H1 (cell line): Measurements from ENCODE around the gene NPIPB6. TPM values are rescaled to one million over a fixed set of nuclear protein-coding genes. Genes with fewer than 3 reads are reported as not detected.

Experiments used
- CBX5 ChIP-seq: fragments of 300-800, 300-1000 bp; sonication (generic); IDR thresholded peaks from 2 replicates; pipeline ENCODE4 v1.7.1; 2016; ENCODE audit warnings: antibody characterized with exemption, low read length, low read depth
- CBX8 ChIP-seq: fragments of 300-800, 300-1000 bp; sonication (generic); IDR thresholded peaks from 2 replicates; pipeline ENCODE4 v1.7.1; 2016; ENCODE audit warnings: low read depth, low read length, borderline replicate concordance
- CHD1 ChIP-seq: IDR thresholded peaks from 2 replicates; pipeline ENCODE4 v1.6.1; 2012; ENCODE audit warnings: low read depth, low read length, improper control_type of control experiment
- CREB1 ChIP-seq: IDR thresholded peaks from 2 replicates; pipeline ENCODE4 v1.6.1; 2012; ENCODE audit warnings: inconsistent platforms
- KDM4A ChIP-seq: IDR thresholded peaks from one replicate; pipeline ENCODE4 v1.7.1; 2012; ENCODE audit warnings: low read depth, mild to moderate bottlenecking, moderate library complexity, low read length, inconsistent platforms; ENCODE audit not compliant: severe bottlenecking
- PHF8 ChIP-seq: fragments of 200-600 bp; sonication (generic); conservative IDR thresholded peaks from 2 replicates; pipeline ENCODE4 v1.7.1; 2012; ENCODE audit warnings: low read depth, mild to moderate bottlenecking, inconsistent platforms, low read length, moderate library complexity
- POLR2A ChIP-seq, 2 experiments: IDR thresholded peaks; 1 replicate in 1 of 2; 2 replicates in 1 of 2; pipeline ENCODE4 v1.6.1; 2011; ENCODE audit warnings: low read depth in 2 of 2, low read length in 2 of 2, mild to moderate bottlenecking in 2 of 2; ENCODE audit errors: control extremely low read depth in 1 of 2
- POLR2AphosphoS5 ChIP-seq: IDR thresholded peaks from 2 replicates; pipeline ENCODE4 v1.6.1; 2011; ENCODE audit warnings: low read depth, low read length
- TAF1 ChIP-seq: IDR thresholded peaks from 2 replicates; pipeline ENCODE4 v1.6.1; 2011; ENCODE audit warnings: mild to moderate bottlenecking, low read depth, low read length
- YY1 ChIP-seq: IDR thresholded peaks from 2 replicates; pipeline ENCODE4 v1.6.1; 2011; ENCODE audit warnings: low read depth, mild to moderate bottlenecking, low read length
- polyA plus RNA-seq, 7 experiments: library from polyadenylated mRNA; depleted of rRNA in 3 of 7; stranded (reverse) in 5 of 7; unstranded in 2 of 7; fragments of >200 nt in 5 of 7; fragments of 200-250 nt in 2 of 7; gene quantifications; 1 replicate in 5 of 7; 2 replicates in 1 of 7; 4 replicates in 1 of 7; pipeline versions ENCODE4 v1.2.1 to v1.2.3, GENCODE V29; 2011 to 2013; ENCODE audit warnings: missing spikeins in 2 of 7, mixed read lengths in 2 of 7
- total RNA-seq: library from RNA; stranded (reverse); fragmentation: NEBNext Ultra II Directional; extraction: Animal tissue kit (Norgen Biotek cat#: 25700); gene quantifications from 2 replicates; pipeline ENCODE4 v1.2.1, GENCODE V29; 2021
- TF ChIP-seq, protein P1 (sequence below): fragments of 300-600 bp; sonication (generic); IDR thresholded peaks from 2 replicates; pipeline ENCODE4 v1.7.1; 2012; ENCODE audit warnings: low read length, moderate library complexity, mild to moderate bottlenecking, inconsistent platforms; ENCODE audit not compliant: insufficient replicate concordance

The NPIPB6 gene
- total and polyA plus RNA-seq, 2 of the 8 experiments (the other 6 are each of a cell fraction or from before 2014, with no cell fraction given), result 0.83 to 1.9 TPM

DNA sequence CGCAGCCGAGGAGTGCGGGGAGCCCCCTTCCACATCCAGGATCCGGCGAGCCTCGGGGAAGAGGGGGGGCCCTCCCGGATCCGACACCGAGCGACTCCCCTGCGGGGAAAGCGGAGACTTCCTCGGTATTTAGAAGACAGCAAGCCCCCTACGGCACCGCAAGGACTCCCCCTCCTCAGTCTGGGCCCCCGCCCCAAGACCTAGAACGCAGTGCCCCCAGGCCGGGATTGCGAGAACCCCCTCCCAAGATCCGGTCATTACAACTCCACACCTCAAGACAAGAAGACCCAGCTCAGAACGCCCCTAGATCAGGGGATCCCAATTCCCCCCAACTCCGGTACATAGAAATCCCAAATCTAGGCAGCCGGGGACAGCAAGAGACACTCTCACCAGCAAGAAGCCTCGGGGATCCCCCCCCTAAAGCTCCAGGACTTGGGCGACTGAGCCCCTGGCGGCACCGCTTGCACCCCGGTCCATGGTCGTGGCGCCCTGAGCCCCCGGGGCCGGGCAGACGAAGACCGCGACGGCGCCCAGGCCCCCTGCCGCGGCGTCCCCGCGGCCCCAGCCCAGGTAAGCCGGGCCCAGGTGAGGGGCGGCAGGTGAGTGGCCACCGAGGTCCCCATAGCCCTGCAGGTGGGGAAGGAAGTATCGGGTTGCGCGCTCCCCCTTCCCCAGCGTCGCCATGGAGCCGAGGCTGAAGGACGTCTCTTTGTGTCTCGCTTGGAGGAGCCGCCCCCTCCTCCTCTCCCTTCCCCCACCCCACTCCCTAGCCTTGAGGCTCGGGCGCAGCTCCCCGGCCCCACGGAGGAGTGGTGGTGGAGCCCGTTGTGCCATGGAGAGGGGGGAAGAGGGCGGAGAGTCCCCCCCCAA is 70.3 kb downstream of the NPIPB6 start (continued):
- TF ChIP-seq, protein P1, sequence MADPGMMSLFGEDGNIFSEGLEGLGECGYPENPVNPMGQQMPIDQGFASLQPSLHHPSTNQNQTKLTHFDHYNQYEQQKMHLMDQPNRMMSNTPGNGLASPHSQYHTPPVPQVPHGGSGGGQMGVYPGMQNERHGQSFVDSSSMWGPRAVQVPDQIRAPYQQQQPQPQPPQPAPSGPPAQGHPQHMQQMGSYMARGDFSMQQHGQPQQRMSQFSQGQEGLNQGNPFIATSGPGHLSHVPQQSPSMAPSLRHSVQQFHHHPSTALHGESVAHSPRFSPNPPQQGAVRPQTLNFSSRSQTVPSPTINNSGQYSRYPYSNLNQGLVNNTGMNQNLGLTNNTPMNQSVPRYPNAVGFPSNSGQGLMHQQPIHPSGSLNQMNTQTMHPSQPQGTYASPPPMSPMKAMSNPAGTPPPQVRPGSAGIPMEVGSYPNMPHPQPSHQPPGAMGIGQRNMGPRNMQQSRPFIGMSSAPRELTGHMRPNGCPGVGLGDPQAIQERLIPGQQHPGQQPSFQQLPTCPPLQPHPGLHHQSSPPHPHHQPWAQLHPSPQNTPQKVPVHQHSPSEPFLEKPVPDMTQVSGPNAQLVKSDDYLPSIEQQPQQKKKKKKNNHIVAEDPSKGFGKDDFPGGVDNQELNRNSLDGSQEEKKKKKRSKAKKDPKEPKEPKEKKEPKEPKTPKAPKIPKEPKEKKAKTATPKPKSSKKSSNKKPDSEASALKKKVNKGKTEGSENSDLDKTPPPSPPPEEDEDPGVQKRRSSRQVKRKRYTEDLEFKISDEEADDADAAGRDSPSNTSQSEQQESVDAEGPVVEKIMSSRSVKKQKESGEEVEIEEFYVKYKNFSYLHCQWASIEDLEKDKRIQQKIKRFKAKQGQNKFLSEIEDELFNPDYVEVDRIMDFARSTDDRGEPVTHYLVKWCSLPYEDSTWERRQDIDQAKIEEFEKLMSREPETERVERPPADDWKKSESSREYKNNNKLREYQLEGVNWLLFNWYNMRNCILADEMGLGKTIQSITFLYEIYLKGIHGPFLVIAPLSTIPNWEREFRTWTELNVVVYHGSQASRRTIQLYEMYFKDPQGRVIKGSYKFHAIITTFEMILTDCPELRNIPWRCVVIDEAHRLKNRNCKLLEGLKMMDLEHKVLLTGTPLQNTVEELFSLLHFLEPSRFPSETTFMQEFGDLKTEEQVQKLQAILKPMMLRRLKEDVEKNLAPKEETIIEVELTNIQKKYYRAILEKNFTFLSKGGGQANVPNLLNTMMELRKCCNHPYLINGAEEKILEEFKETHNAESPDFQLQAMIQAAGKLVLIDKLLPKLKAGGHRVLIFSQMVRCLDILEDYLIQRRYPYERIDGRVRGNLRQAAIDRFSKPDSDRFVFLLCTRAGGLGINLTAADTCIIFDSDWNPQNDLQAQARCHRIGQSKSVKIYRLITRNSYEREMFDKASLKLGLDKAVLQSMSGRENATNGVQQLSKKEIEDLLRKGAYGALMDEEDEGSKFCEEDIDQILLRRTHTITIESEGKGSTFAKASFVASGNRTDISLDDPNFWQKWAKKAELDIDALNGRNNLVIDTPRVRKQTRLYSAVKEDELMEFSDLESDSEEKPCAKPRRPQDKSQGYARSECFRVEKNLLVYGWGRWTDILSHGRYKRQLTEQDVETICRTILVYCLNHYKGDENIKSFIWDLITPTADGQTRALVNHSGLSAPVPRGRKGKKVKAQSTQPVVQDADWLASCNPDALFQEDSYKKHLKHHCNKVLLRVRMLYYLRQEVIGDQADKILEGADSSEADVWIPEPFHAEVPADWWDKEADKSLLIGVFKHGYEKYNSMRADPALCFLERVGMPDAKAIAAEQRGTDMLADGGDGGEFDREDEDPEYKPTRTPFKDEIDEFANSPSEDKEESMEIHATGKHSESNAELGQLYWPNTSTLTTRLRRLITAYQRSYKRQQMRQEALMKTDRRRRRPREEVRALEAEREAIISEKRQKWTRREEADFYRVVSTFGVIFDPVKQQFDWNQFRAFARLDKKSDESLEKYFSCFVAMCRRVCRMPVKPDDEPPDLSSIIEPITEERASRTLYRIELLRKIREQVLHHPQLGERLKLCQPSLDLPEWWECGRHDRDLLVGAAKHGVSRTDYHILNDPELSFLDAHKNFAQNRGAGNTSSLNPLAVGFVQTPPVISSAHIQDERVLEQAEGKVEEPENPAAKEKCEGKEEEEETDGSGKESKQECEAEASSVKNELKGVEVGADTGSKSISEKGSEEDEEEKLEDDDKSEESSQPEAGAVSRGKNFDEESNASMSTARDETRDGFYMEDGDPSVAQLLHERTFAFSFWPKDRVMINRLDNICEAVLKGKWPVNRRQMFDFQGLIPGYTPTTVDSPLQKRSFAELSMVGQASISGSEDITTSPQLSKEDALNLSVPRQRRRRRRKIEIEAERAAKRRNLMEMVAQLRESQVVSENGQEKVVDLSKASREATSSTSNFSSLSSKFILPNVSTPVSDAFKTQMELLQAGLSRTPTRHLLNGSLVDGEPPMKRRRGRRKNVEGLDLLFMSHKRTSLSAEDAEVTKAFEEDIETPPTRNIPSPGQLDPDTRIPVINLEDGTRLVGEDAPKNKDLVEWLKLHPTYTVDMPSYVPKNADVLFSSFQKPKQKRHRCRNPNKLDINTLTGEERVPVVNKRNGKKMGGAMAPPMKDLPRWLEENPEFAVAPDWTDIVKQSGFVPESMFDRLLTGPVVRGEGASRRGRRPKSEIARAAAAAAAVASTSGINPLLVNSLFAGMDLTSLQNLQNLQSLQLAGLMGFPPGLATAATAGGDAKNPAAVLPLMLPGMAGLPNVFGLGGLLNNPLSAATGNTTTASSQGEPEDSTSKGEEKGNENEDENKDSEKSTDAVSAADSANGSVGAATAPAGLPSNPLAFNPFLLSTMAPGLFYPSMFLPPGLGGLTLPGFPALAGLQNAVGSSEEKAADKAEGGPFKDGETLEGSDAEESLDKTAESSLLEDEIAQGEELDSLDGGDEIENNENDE, result no peak
- TF ChIP-seq CBX5 (no peak), CBX8 (no peak), PHF8 (peak; percentile 57; the same call in 1 of the 2 replicates), POLR2AphosphoS5 (peak; percentile 54), CREB1 (no peak; the same call in 1 of the 2 replicates), POLR2A (IDR thresholded peaks at IDR 0.05; ENCODE audit: control extremely low read depth in 1 of 2, low read depth in 2 of 2, low read length in 2 of 2) (peak in 1 of 2 experiments; percentile 26; a peak in 2 of 3 replicates), CHD1 (no peak), KDM4A (peak; percentile 25), TAF1 (peak; percentile 42), YY1 (no peak)
